Measurements from ENCODE around the gene SLC39A2.
"Not testable (repeated sequence)": the region's sequence is repeated elsewhere in the genome, so short reads cannot be mapped to it uniquely, and the experiment has no call there.

Gene SLC39A2, protein sequence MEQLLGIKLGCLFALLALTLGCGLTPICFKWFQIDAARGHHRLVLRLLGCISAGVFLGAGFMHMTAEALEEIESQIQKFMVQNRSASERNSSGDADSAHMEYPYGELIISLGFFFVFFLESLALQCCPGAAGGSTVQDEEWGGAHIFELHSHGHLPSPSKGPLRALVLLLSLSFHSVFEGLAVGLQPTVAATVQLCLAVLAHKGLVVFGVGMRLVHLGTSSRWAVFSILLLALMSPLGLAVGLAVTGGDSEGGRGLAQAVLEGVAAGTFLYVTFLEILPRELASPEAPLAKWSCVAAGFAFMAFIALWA

DNA sequence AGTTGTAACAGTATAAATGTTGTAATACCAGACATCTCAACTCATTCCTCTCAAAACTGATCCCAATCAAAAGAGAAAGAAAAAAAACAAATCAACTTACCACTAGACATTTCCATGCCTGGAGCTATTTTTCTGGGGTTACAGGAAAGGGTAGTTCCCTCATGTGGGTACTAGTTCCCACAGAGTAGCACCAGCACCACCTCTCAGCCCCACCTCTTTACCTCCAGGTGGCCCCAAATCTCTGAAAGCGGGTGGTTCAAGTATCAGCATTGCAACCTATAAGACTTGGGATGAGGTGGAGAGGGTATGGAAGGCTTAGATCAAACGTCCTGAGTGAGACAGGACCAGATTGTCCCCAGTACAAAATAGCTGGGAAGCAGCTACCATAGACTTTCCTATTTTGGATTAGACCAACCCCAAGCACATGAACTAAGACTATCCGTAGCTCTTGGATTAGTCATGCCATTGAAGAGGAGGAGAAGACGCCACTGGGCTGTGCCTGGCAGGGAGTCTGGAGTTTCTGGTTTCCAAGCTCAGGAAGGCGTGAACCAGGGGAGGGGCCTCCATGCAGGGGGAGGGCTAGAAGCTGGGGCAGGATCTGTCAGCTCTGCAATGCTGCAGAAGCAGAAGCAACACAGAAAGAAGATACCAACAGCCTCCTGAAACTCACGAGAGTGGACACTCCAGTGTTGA lies at the start of gene SLC39A2:
Gene SLC39A2, plus strand, starts transcription at position 620 of the 693 bp plus-strand sequence. CDS start 154 bp downstream, outside the sequence.
- no peak for DNase-seq

DNA sequence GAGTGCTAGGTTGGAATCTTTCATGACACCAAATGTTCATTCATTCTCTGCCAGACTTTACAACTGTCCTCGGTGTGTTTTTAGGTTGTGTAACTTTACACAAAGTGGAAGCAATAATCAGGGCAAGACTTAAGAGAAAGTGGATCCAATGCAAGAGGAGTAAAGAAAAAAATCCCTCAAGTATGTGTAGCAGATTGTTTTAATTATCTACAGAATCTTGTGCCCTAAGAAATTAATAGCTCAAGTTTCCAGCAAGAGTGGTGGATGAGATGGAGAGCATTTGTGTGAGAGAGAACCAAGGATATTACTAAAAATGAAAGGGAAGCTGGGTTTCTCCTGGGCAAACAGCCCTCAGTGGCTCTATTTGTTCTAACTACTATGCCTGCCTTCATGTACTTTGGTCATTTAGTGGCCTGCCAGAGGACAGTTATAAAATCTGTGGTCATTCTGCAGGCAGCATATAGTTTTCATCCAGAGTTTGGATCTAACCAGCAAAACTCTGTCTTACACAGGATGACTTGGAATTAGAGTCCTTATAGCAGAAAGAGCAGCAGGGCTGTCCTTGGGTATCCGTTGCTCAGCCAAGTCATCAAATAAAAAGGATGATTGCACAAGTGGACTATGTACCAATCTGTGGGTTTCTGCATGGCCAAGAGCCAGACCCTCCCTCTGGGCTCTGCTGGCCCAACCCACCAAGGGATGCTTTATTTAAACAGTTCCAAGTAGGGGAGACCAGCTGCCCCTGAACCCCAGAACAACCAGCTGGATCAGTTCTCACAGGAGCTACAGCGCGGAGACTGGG lies 44.2 kb upstream of the SLC39A2 start, which contains the start of gene RNASE2:
Gene RNASE2, plus strand, starts transcription at position 752 of the 802 bp plus-strand sequence. CDS start 285 bp downstream, outside the sequence.
- DNase-seq, result not testable (repeated sequence)

DNA sequence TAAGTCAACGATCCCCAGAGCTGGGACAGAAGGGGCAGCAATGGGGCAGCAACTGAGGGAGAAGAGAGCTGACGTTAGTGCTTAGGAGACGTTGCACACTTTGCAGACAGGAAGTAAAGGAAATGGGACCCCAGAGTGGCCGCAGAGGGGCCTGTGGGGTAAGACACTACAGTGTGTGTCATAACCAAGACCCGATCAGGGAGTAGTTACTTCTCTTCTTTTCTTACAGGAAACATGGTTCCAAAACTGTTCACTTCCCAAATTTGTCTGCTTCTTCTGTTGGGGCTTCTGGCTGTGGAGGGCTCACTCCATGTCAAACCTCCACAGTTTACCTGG lies 43.6 kb upstream of the SLC39A2 start:
- DNase-seq, result not testable (repeated sequence)

DNA sequence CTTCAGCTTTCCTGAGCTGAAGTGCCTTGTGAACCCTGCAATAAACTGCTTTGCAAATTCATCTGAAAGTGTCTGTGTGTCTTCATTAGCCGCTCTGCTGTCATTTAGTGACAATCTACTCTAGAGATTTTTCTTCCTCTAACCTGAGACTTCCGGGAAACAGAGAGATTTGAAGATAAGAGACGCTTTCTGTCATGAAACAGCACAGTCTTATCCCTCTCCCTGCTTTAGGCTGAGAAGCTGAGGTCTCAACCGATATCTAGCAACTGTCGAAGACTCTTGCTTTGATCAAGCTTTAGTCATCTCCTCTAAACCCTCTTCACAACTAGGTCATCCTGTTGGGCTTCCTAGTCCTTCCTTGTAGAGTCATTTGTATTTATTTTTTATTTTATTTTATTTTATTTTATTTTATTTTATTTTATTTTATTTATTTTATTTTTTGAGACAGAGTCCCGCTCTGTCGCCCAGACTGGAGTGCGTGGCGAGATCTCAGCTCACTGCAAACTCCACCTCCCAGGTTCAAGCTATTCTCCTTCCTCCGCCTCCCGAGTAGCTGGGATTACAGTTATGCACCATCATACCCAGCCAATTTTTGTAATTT lies 42.6 kb upstream of the SLC39A2 start:
- no peak for DNase-seq

DNA sequence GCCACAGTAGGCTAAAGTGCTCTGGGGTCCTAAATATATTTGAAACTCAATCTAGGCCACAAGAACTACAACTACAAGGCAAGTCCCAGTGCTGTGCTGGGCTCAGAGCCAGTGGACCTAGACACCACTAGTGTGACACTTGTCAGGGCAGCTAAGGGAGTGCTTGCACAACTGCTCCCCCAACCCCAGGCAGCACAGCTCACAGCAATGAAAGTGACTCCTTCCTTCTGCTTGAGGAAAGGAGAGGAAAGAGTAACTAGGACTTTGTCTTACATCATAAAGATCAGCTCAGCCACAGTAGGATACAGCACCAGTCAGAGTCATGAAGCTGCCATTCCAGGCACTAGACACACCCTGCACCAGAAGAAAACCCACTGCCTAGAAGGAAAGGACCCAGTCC lies 40.1 kb upstream of the SLC39A2 start:
- not testable (repeated sequence) for DNase-seq

DNA sequence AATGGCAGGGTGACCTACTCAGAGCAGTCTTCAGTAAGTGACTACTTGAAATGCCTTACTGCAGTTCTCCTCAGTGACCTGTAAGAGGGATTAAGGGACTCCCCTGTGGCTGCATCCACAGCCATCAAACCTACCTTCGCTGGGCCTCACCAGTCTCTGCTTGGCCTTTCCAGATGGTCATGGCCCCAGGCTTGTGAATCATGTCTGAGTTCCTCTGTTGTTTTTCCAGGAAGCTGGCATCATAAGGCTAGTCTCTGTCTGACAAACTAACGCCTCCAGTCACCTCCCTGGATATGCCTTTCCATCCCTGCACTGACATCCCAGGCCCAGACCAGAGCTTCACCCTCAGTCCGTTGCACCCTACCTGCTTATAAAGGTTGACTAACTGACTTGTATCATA lies 29.8 kb upstream of the SLC39A2 start:
- DNase-seq, result no peak

DNA sequence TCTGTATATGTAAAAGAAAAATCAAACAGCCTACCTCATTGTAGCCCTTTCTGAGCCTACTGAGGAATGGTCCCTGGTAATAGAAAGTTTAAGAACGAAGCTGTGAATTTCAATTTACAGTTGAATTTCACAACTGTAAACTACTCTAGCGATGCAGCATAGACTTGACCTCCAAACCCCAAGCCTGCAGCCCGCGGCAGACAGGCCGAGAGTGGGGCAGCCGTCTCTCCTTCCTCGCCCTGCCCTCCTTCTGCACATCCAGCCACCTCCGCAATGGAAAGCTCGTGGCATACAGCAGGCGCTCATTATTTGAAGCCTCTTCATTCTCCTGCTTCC lies 28.5 kb upstream of the SLC39A2 start:
- DNase-seq, result no peak

DNA sequence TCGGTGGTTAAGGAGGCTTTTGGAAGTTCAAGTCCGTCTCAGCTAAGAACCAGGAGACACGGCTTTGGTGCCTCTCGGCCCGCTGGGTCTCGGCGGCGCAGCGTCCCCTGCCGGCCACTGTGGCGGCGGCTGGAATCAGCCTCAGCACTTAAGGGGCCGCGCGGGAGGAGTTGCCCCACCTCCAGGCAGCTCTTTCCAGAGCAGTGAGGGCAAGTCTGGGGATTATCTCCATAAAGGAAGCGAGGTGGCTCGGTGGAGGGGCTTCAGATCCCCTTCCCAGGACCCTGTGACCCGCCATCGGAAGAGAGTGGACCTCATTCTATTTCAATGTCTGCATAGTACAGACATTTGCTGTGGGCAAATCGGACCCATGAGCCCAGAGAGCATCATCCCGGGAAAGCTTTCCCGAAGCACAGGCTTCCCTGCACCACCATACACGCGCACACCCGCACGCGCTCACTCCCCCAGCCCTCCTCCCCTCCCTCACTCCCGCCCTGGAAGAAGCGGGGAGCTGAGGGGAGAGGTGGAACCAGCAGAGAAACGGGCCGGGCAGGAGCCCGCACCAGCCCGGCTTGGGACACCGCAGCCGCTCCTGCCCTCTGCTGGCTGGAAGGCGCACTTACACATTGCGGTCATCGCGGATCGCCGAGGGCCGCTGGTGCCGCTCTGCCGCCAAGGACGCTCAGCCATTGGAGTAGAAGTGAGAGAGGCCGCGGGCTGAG lies 27.9 kb upstream of the SLC39A2 start:
- peak; percentile 79 for DNase-seq

DNA sequence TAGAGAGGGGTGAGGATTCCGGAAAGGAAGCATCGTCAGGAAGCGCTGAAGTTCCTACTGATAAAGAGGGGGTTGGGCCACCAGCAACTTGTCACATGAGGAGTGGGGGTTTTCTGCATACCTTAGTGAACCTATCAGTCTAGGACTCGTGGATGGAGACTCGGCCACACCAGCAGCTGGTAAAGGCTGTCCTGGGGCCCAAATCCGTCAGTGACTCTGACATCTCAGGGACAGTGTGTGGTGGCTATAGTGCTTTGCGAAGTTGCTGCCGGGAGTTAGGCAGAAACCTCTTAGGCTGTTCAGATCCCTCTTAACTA lies 27.4 kb upstream of the SLC39A2 start:
- DNase-seq, result no peak

DNA sequence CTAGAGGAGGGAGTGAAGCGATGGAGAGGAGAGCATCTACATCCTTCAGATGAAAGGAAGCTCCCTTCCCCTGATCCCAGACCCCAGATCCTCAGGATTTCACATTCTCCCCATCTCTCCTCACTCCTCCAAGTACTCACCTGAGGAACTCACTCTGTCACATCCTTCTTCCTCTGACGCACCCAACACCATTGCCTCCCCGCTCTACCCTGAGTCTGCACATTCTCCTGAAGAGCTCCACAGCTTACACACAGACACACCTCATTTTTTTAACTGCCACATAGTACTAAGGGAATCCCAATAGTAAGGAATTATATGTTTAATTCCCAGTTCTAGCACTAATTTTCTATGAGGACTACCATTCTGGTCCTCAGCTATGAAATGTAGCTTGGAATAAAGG lies 25.6 kb upstream of the SLC39A2 start:
- DNase-seq, result no peak

DNA sequence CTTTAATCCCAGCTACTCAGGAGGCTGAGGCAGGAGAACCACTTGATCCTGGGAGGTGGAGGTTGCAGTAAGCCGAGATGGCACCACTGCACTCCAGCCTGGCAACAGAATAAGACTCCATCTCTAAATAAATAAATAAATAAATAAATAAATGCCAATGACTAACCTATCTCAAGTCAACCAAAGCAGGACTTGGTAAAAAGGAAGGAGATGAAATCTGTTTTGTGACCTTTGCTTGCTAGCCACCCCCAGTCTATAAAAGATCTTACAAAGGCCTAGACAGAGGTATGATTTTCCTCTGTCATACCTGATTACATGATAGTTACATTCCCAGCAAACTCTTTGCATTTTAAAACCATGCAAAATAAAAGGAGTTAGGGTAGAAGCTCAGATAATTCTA lies 22.8 kb upstream of the SLC39A2 start:
- DNase-seq, result no peak

DNA sequence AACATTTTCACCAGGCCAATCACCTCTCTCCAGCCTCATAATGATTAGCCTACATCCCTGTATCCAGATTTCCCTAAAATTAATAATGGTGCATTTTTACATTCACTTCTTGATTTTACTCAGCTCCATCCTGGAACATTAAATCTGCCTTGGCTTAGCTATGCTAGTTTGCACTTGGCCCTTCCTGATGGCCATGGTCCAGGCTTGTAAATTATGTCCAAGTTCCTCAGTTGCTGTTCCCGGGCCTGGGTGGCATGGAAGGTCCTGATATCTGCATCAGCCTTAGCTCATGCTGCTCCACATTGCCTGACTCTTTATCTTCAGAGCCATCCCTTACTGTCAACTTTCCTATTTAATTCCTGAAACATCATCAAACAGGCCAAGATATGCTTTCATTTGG lies 20.4 kb upstream of the SLC39A2 start:
- DNase-seq, result no peak

DNA sequence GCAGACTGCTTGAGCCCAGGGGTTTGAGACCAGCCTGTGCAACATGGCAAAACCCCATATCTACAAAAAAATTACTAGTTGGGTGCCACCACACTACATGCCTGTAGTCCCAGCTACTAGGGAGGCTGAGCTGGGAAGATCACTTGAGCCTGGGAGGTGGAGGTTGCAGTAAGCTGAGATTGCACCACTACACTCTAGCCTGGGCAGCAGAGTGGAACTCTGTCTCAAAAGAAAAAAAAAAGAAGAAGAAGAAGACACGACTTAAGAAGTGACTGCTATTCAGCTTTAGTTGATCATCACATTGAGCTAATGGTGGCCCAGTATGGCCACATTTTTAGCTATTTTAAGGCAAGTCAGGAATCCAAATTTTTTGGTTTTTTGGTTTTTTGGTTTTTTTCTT lies 18.2 kb upstream of the SLC39A2 start:
- DNase-seq, result no peak

DNA sequence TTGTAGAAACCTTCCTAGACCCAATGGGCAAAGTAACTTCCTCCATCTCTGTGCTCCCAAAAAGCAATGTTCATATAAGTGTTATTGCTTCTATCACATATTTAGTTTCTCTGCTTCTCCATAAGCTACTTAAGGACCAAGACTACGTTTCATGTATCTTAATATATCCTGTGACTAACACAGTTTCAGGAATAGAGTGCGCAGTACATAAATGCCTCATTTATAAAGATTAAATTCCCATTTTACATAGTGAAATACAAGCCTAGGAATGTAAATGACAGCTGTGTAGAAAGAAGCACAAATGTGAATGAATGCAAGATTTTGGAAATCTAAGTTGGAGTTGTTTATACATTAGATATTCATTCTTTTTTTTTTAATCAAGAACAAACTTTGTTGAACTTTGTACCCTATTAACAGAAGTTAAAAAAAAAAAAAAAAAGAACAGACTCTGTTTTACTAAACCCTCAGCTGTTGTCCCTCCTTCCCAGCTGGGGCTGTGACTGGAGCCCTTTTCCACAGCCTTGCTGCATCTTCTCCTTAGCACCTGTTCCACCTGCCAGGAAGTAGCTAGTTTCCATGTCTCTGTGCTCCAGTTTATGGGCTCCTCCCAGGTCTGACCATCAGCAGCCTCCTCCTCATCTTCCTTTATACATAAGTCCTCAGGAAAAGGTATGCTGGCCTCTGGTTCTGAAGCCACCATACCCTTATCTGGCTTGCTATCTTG lies 16.3 kb upstream of the SLC39A2 start:
- no peak for DNase-seq

DNA sequence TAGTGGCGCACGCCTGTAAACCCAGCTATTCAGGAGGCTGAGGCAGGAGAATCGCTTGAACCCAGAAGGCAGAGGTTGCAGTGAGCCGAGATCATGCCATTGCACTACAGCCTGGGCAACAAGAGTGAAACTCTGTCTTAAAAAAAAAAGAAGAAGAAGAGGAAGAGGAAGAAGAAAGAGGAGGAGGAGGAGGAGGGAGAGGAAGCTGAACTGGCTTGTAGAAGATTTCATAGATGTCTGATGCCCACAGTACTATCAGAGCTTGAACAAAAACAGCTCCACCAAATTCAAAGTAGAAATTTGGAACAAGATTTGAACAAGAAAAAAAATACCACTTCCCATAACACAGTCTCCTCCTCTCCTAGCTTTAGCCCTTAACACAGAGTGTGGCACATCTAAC lies 13.4 kb upstream of the SLC39A2 start:
- not testable (repeated sequence) for DNase-seq

DNA sequence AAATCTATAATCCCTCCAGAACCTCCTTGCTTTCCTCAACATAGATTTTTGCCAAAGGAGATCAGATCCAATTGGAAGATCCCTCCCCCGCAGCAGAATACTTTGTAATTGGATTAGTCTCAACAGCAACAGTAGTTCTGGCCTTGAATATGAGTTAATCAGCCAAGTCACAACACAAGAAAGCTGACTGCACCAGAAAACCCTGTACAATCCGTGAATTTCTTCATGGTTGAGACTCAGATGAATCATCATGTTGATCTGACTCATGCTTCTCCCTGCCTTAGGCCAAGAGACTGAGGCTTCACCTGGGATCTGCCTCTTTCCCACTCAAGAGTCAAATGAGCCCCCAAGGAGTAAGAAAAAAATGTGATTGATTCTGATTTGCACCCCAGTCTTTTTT lies 12.3 kb upstream of the SLC39A2 start:
- DNase-seq, result no peak

DNA sequence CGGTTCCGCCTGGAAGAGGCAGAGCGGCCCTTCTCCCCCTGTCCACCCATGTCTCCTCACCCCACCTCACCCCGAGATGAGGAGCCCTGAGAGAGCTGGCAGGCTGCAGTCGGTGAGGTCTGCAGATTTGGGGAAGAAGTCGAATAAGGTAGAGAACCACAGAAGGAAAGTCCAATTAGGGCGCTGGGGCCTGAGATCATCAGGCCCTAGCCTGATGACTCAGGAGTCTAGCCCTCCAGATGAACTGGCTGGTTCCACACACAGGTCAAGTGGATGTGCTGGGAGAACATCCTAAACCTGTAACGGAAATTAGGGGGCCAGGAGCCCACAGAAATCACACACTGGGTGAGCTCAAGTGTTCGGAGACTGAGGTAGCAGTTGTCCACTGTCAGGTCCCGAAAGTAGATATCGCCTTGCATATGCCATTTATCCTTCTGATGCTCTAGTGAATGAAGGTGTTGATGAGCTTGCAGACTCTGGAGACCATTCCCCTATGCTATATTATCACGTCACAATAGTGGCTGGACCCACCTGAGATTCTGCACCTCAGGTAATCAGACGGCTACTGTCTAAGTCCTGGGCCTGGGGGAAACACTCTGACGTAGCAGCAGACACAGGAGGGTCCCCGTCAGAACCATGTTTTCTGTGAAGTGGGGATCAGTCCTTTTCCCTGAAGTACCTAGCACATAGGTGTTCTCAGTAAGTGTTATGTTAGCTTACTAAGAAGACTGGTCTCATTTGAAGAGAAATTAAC lies 10.2 kb upstream of the SLC39A2 start:
- no peak for DNase-seq

DNA sequence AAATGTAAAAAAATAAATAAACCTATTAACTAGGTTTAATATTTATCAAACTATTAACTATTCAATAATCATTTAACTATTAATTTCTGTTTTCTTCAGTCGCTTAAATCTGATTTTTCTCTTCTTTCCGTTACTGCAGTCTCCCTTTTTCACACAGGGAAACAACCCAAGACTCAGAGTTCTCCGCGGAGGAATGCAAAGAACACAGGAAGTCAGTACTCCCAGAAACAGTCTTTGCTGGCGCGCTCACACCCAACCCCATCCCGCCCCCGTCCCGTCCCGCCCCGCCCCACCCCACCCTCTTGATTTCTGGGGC lies 9.7 kb upstream of the SLC39A2 start:
- no peak for DNase-seq

DNA sequence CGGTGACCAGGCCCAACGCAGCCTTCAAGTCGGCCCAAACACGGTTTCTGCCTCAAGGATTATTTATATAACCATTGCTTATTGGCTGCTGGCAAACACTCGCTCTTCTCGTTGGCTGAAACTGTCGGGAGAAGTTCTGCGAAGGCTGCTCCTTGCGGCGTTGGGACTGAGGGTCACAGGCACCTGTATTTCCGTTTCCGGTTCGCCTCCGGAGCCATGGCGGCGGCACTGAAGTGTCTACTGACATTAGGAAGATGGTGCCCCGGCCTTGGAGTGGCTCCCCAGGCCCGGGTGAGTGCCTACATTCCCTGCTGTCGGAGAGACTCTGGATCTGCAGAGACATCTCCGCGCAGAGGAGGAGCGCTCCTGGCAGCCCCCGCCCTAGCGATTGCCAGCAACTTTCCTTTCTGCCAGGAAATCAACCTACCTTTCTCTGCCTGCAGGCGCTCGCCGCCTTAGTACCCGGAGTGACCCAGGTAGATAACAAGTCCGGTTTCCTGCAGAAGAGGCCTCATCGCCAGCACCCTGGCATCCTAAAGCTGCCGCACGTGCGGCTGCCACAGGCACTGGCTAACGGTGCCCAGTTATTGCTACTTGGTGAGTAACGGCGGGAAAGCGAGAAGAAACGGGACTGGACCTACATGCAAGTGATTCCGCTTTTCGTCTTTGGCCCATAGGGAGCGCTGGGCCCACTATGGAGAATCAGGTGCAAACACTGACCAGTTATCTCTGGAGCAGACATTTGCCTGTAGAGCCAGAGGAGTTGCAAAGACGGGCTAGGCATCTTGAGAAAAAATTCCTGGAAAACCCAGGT lies 9.1 kb upstream of the SLC39A2 start, which contains the start of gene METTL17:
Gene METTL17, plus strand, starts transcription at position 194 of the 814 bp plus-strand sequence. Its CDS starts 23 bp downstream, at position 217.
- peak; percentile 92 for DNase-seq

DNA sequence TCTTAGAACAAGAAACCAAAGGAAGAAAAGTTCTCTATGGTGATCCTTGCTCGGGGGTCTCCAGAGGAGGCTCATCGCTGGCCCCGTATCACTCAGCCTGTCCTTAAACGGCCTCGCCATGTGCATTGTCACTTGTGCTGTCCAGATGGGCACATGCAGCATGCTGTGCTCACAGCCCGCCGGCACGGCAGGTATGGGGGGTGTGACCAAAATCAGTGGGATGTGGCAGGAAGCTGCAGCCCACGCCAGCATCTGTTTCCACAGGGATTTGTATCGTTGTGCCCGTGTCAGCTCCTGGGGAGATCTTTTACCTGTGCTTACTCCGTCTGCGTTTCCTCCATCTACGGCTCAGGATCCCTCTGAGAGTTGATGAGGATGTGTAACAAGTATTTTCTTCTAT lies 2.6 kb upstream of the SLC39A2 start:
- DNase-seq, result no peak

DNA sequence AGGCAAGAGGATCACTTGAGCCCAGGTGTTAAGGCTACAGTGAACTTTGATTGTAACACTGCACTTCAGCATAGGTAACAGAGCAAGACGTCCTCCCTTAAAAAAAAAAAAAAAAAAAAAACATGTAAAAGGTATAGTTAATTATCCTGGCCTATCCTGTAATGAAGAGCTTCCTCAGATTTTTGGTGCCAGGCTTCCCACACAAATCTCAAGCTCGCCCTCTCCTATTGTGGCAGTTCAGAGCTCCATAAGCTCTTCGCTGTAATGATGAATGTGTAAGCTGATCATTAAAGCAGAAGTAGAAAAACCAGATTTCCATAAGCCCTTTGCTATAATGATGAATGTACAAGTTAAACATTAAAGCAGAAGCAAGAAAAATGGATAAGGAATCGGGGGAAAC lies 2.0 kb upstream of the SLC39A2 start:
- DNase-seq, result no peak

All from NCI-H774 (cell line).